Fibroblast of villous mesenchyme (primary cell): ENCODE results near the gene ISLR2. TPM values are rescaled to one million over a fixed set of nuclear protein-coding genes. Genes with fewer than 3 reads are reported as not detected.

Experiments used
- DNase-seq: peaks from one replicate; pipeline ENCODE4 v3.0.0-alpha.2; 2010; ENCODE audit warnings: low read depth
- H3K4me3 ChIP-seq: 2 replicates; pipeline ENCODE4 v1.5.1; 2011; ENCODE audit warnings: low read depth, mild to moderate bottlenecking, low read length
- CTCF ChIP-seq: IDR thresholded peaks from 2 replicates; pipeline ENCODE4 v1.5.1; 2012; ENCODE audit warnings: low read depth, mild to moderate bottlenecking, low read length; ENCODE audit not compliant: insufficient read depth
- total RNA-seq: library from RNA; depleted of rRNA; stranded (reverse); fragments of >200 nt; gene quantifications from 2 replicates; pipeline ENCODE4 v1.2.3, GENCODE V29; 2012

Gene ISLR2
- total RNA-seq, 1 donor, result not detected

GRCh38 chr15:74127255-74127953 is 3.0 kb upstream of the ISLR2 start:
- peak overlapping the region; percentile 56 for H3K4me3 ChIP-seq
- DNase-seq, result peak; percentile 87
- peak; percentile 93 for TF ChIP-seq CTCF

- TF ChIP-seq CTCF, result no peak
- peak; percentile 37 for DNase-seq
- peak overlapping the region; percentile 56 for H3K4me3 ChIP-seq
Measured at GRCh38 chr15:74127954-74128784, 2.2 kb upstream of the ISLR2 start.

GRCh38 chr15:74128785-74129585 is 1.4 kb upstream of the ISLR2 start:
- no peak for DNase-seq
- TF ChIP-seq CTCF, result no peak
- no peak overlapping the region for H3K4me3 ChIP-seq

- H3K4me3 ChIP-seq, result peak overlapping the region; percentile 27
- no peak for TF ChIP-seq CTCF
- no peak for DNase-seq
Measured at GRCh38 chr15:74129586-74130154, 716 bp upstream of the ISLR2 start.

GRCh38 chr15:74130849-74131627 is 652 bp downstream of the ISLR2 start:
- TF ChIP-seq CTCF, result no peak
- no peak for DNase-seq
- H3K4me3 ChIP-seq, result no peak overlapping the region
